DOHH2 (cell line): ENCODE results near the gene PLCL1.

Experiments used
- H3F3A ChIP-seq: fragments of 200-600 bp; sonication (generic), shearing (Covaris generic); 2 replicates; pipeline ENCODE4 v1.6.0; 2016; ENCODE audit warnings: antibody characterized with exemption, mild to moderate bottlenecking; ENCODE audit not compliant: control insufficient read depth, insufficient read depth
- H3K27ac ChIP-seq: fragments of 200-600 bp; sonication (generic); 2 replicates; pipeline ENCODE4 v1.5.1; 2014; ENCODE audit warnings: low read depth, mild to moderate bottlenecking, low read length, moderate library complexity
- H3K27me3 ChIP-seq: fragments of 200-600 bp; sonication (generic); 2 replicates; pipeline ENCODE4 v1.6.1; 2014; ENCODE audit warnings: mild to moderate bottlenecking, low read length, mixed read lengths; ENCODE audit not compliant: control insufficient read depth
- H3K36me3 ChIP-seq: fragments of 200-600 bp; sonication (generic); 2 replicates; pipeline ENCODE4 v1.6.1; 2014; ENCODE audit warnings: mild to moderate bottlenecking, low read length, moderate library complexity, mixed read lengths; ENCODE audit not compliant: control insufficient read depth
- H3K4me1 ChIP-seq: fragments of 200-600 bp; sonication (generic); 2 replicates; pipeline ENCODE4 v1.6.1; 2014; ENCODE audit warnings: mild to moderate bottlenecking, low read length, mixed read lengths; ENCODE audit not compliant: control insufficient read depth
- H3K4me2 ChIP-seq: fragments of 200-600 bp; sonication (generic); 2 replicates; pipeline ENCODE4 v1.6.0; 2014; ENCODE audit warnings: mild to moderate bottlenecking, low read length, moderate library complexity
- H3K4me3 ChIP-seq: fragments of 200-600 bp; sonication (generic); 2 replicates; pipeline ENCODE4 v1.5.1; 2014; ENCODE audit warnings: mild to moderate bottlenecking, low read length, mixed read lengths
- H3K79me2 ChIP-seq: fragments of 200-600 bp; sonication (generic); 2 replicates; pipeline ENCODE4 v1.6.1; 2014; ENCODE audit warnings: mild to moderate bottlenecking, low read length, mixed read lengths; ENCODE audit not compliant: control insufficient read depth
- H3K9me2 ChIP-seq: fragments of 200-600 bp; sonication (generic); replicated peaks from 2 replicates; pipeline ENCODE4 v1.6.1; 2014; ENCODE audit warnings: mild to moderate bottlenecking, low read length, mixed read lengths; ENCODE audit not compliant: control insufficient read depth
- H3K9me3 ChIP-seq: fragments of 200-600 bp; sonication (generic); 2 replicates; pipeline ENCODE4 v1.6.1; 2014; ENCODE audit warnings: antibody characterized with exemption, low read length, mixed read lengths; ENCODE audit not compliant: control insufficient read depth, insufficient read depth
- H4K20me1 ChIP-seq: fragments of 200-600 bp; sonication (generic); 2 replicates; pipeline ENCODE4 v1.6.0; 2014; ENCODE audit warnings: low read depth, mild to moderate bottlenecking, antibody characterized with exemption, low read length, moderate library complexity; ENCODE audit not compliant: control insufficient read depth, insufficient read depth
- CTCF ChIP-seq: fragments of 200-600 bp; sonication (generic); IDR thresholded peaks from one replicate; pipeline ENCODE4 v1.5.1; 2014; ENCODE audit warnings: antibody characterized with exemption, mild to moderate bottlenecking, low read depth, low read length; ENCODE audit not compliant: poor library complexity, severe bottlenecking
- EZH2phosphoT487 ChIP-seq: fragments of 200-600 bp; sonication (generic); IDR thresholded peaks from 2 replicates; pipeline ENCODE4 v1.6.1; 2017; ENCODE audit warnings: borderline replicate concordance, mild to moderate bottlenecking, antibody characterized with exemption, low read length, moderate library complexity, mixed read lengths

Gene PLCL1

DNA sequence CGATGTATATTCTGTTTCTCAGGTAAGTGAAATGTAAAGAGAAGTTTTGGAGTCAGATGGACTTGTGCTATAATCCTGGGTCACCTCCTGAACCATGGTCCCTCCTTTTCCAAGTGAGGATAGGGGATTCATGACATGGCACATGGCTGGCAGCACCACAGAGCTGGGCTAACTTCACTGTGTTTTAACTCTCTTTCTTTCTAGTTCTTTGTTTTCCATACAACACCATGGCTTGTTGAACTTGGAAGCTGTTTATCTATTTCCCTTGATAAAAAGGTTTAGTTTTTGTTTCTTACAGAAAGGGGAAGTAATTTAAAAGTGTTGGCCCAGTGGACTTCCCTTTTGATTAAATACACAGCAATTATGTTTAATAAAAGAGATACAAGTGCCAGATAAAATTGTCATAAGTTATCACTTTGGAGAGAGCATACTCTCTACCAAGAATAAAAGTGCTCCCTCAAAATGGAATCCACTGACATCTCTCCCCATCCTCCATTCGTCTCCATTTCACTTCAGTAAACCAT, 90.4 kb downstream of the PLCL1 start:
- no peaks in the 10 kb centered on the region for H4K20me1 ChIP-seq
- no peaks in the 10 kb centered on the region for H3K9me3 ChIP-seq
- no peaks in the 10 kb centered on the region for H3K27me3 ChIP-seq
- H3K4me2 ChIP-seq = no peak overlapping the region
- no peaks in the 10 kb centered on the region for H3K79me2 ChIP-seq
- no peaks in the 10 kb centered on the region for H3K9me2 ChIP-seq
- no peak overlapping the region for H3K4me3 ChIP-seq
- H3F3A ChIP-seq = no peaks in the 10 kb centered on the region
- TF ChIP-seq EZH2phosphoT487 = no peak
- TF ChIP-seq CTCF = no peak
- H3K27ac ChIP-seq = no peak overlapping the region
- H3K4me1 ChIP-seq = no peaks in the 10 kb centered on the region
- H3K36me3 ChIP-seq = no peaks in the 10 kb centered on the region

GRCh38 chr2:197897960-197898678, 93.7 kb downstream of the PLCL1 start:
- TF ChIP-seq CTCF (no peak), EZH2phosphoT487 (no peak)
- Histone ChIP-seq H3K9me3 (no peaks in the 10 kb centered on the region), H3K27me3 (peaks cover 6% of the 10 kb centered on the region; the same call in 1 of the 2 replicates), H3K79me2 (no peaks in the 10 kb centered on the region), H3K4me1 (no peaks in the 10 kb centered on the region), H3F3A (no peaks in the 10 kb centered on the region), H3K27ac (no peak overlapping the region), H3K36me3 (no peaks in the 10 kb centered on the region), H4K20me1 (no peaks in the 10 kb centered on the region), H3K4me3 (no peak overlapping the region), H3K9me2 (no peaks in the 10 kb centered on the region), H3K4me2 (no peak overlapping the region)

DNA sequence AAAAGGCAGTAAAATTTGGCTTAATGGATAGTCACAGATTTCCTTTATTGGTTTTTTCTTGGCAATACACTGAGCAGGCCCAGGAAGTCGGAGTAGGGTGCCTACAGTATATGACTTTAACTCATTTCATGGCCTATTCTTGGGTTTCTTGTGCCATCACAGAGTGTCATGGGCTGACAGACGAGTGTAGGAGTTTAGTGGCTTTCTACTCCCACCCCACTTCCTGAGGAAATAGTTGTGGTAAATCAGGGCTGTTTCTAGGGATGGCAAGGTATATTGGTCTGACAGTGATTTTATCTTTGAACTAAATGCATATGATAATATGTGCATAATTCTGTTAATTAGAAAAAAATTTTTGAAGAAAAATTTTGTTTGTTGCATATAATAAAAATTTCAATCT, 100.1 kb downstream of the PLCL1 start:
- H3K4me3 ChIP-seq = no peak overlapping the region

More for the DNA sequence above, 100.1 kb downstream of the PLCL1 start:
- no peaks in the 10 kb centered on the region for H3K9me3 ChIP-seq
- H3K4me1 ChIP-seq = no peaks in the 10 kb centered on the region
- no peaks in the 10 kb centered on the region for H3F3A ChIP-seq
- no peak overlapping the region for H3K4me2 ChIP-seq
- H3K27ac ChIP-seq = no peak overlapping the region
- H3K9me2 ChIP-seq = no peaks in the 10 kb centered on the region
- H3K27me3 ChIP-seq = peaks cover 6% of the 10 kb centered on the region
- H3K79me2 ChIP-seq = no peaks in the 10 kb centered on the region
- TF ChIP-seq EZH2phosphoT487 (no peak), CTCF (no peak)
- H4K20me1 ChIP-seq = no peaks in the 10 kb centered on the region
- H3K36me3 ChIP-seq = no peaks in the 10 kb centered on the region
